Measurements from ENCODE around the gene INPP4A.

DNA sequence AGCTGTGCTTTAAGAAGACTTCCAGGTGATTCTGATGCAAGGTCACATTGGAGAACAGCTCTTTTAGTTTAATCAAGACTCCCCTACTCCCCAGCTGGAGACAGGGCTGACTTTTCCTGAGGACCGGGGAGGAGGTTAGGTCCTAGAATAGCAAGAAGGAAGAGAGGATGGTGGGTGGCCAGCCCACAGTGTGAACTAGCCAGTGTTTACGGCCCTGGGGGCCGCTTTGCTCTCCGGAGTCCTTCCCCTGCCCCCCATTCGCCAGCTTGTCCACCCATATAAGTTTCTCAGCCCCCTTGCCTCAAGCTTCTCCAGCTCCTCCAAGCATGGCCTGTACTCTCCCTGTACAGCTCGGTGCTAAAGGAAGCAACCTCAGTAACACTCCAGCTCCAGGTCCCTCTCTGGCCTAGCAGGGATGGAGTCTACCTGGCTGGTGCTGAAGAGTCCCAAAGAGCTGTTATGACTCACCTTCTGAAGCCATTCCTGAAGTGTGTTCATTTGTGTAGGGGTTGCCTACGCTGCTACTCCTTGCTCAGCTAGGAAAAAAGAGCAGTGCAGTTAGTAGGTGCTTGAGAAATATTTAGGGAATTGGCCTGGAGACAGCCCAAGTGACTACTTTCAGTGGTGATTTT is 7.9 kb downstream of the INPP4A start:
- TF ChIP-seq POLR2A (IDR thresholded peaks at IDR 0.05): no peak
- TF ChIP-seq, protein P1, sequence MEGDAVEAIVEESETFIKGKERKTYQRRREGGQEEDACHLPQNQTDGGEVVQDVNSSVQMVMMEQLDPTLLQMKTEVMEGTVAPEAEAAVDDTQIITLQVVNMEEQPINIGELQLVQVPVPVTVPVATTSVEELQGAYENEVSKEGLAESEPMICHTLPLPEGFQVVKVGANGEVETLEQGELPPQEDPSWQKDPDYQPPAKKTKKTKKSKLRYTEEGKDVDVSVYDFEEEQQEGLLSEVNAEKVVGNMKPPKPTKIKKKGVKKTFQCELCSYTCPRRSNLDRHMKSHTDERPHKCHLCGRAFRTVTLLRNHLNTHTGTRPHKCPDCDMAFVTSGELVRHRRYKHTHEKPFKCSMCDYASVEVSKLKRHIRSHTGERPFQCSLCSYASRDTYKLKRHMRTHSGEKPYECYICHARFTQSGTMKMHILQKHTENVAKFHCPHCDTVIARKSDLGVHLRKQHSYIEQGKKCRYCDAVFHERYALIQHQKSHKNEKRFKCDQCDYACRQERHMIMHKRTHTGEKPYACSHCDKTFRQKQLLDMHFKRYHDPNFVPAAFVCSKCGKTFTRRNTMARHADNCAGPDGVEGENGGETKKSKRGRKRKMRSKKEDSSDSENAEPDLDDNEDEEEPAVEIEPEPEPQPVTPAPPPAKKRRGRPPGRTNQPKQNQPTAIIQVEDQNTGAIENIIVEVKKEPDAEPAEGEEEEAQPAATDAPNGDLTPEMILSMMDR (IDR thresholded peaks at IDR 0.05): no peak

Data from esophagus squamous epithelium (tissue), 4 donors.